ENCODE results near the gene DLGAP1.

The DLGAP1 gene

DNA sequence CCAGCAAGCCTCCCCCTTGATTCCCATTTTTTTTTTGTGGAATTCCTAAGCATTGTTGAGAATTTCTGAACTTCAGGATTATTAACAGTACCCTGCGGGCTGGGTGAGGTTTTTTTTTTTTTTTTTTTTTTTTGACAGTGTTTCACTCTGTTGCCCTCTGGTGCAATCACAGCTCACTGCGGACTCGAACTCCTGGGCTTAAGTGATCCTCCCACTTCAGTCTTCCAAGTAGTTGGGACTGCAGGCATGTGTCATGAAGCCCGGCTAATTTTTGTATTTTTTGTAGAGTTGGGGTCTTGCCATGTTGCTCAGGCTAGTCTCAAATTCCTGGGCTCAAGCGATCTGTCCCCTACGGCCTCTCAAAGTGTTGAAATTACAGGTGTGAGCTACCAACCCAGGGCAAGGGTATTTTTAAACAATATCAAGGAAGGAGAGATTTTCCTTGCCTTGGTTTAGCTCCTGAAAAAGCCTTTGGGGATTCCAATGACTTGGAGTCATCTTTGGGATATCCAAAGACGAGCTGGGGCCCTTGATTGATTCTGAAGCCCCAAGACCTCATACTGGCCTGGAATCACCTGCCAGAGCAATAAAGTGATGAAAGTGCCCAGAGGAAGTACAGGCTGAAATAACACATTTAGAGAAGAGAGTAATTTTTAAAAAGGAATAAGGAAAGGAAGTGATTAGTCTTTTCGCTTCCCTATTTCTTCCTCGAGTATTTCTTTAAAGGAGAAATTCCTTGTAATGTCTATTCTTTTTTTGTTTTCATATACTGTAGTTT is 764.9 kb downstream of the DLGAP1 start:
- TF ChIP-seq POLR2A (IDR thresholded peaks at IDR 0.05; ENCODE audit: low read length), result no peak
- TF ChIP-seq GATA1 (IDR thresholded peaks at IDR 0.05; ENCODE audit: low read depth, low read length), result no peak
- DNase-seq, result no peak

DNA sequence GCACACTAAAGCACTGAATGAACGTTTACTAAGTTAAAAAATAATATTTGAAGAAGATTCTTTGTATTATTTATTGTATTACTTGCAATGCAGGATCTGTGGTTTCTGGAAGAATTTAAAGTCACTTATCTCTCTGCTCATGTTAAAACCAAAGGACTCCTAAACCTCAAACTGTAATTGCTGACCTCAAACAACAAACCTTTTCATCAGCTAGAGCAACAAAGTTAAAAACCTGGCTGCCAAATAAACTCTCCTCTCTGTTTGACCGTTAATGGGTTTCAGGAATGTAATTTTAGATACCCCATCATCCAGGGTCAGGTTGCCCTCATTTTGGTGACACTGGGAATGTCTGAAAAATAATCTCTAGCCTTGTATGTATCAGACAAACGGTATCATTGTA is 766.0 kb downstream of the DLGAP1 start:
- no peak for TF ChIP-seq POLR2A (IDR thresholded peaks at IDR 0.05; ENCODE audit: low read length)
- TF ChIP-seq GATA1 (IDR thresholded peaks at IDR 0.05; ENCODE audit: low read depth, low read length), result no peak
- no peak for DNase-seq

DNA sequence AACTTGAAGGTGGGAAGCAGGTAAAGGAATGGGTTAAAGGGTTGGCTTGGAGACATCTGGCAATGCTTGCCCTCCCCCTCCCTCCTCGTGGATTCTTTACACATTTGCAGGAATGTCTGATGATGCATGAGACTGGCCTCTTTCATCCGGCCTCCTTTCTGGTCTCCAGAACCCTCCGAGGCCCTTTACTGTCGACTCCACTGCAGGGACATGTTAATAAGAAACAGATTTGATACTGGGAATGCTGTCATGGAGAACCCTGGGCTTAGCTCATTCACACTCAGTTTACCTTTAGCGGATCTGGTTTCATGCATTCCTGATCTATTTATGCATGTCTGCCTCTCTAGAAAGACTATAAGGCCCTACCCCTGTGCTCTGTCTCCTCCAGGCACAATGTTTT is 766.4 kb downstream of the DLGAP1 start:
- no peak for TF ChIP-seq POLR2A (IDR thresholded peaks at IDR 0.05; ENCODE audit: low read length)
- no peak for TF ChIP-seq GATA1 (IDR thresholded peaks at IDR 0.05; ENCODE audit: low read depth, low read length)
- no peak for DNase-seq

DNA sequence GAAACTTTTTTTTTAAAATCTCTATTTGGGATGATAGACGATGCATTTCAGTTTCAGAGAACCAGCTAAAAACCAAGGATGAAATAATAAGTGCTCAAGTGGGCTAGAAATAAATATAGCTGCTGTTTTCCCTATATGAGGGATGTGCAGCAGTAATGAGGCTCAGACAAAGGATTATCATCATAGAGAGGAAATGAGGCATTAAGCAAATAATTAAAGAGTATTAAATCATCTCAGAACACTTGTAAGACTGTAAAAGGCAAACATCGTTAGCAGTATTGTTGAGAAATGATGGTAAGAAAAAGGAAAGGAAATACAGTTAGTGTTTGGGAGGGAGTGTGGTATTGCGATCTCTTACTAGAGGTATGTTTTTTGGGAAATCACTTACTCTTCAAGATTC is 771.6 kb downstream of the DLGAP1 start:
- TF ChIP-seq POLR2A (IDR thresholded peaks at IDR 0.05; ENCODE audit: low read length), result no peak
- no peak for TF ChIP-seq GATA1 (IDR thresholded peaks at IDR 0.05; ENCODE audit: low read depth, low read length)
- DNase-seq, result no peak

DNA sequence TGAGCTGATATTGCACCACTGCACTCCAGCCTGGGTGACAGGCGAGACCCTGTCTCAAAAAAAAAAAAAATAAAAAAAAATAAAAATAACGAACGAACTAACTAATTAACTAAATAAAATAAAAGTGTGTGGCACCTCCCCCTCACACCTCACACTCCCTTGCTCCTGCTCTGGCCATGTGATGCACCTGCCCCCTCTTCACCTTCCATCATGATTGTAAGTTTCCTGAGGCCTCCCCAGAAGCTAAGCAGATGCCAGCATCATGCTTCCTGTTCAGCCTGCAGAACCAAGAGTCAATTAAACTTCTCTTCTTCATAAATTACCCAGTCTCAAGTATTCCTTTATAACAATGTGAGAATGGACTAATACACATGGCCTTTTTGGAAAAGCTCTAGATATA is 773.0 kb downstream of the DLGAP1 start:
- no peak for TF ChIP-seq POLR2A (IDR thresholded peaks at IDR 0.05; ENCODE audit: low read length)
- TF ChIP-seq GATA1 (IDR thresholded peaks at IDR 0.05; ENCODE audit: low read depth, low read length), result no peak

DNA sequence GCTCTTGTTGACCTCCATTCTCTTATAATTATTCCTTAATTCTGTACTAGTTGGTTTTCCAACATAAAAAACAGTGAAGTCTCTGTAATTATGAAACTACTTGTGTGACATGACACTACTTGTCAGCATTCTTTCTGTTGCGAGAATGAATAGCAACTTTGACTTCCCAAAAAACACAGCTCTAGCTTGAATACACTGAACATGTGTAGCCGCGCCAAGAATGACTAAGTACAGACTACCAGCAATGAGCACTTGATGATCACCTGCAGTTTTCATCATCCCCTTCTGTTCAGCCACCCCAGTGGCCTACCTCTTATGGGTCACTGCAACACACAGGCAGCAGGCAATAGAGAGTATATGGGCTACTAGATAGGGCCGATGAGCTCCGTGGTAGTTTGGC is 775.9 kb downstream of the DLGAP1 start:
- no peak for DNase-seq
- TF ChIP-seq POLR2A (IDR thresholded peaks at IDR 0.05; ENCODE audit: low read length), result no peak
- TF ChIP-seq GATA1 (IDR thresholded peaks at IDR 0.05; ENCODE audit: low read depth, low read length), result no peak

More for the DNA sequence above, 773.0 kb downstream of the DLGAP1 start:
- DNase-seq, result no peak

DNA sequence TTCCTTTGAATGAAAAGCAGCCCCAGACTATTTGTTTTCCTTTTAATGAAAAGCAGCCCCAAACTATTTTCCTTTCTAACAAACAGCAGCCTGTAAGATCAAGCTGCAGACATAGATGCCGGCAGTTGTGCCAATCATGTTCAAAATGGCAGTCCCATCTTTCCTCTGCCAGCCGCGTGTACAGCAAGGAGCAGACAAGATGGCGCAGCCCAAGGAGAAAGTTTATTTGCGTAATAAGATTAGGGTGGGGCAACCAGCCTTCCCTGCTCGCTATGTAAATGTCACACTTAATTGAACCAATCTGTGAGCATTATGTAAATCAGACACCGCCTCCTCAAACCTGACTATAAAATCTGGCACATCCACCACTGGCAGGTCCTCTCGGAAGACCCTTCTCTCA is 779.1 kb downstream of the DLGAP1 start:
- TF ChIP-seq GATA1 (IDR thresholded peaks at IDR 0.05; ENCODE audit: low read depth, low read length) (no peak), POLR2A (IDR thresholded peaks at IDR 0.05; ENCODE audit: low read length) (no peak)
- no peak for DNase-seq

DNA sequence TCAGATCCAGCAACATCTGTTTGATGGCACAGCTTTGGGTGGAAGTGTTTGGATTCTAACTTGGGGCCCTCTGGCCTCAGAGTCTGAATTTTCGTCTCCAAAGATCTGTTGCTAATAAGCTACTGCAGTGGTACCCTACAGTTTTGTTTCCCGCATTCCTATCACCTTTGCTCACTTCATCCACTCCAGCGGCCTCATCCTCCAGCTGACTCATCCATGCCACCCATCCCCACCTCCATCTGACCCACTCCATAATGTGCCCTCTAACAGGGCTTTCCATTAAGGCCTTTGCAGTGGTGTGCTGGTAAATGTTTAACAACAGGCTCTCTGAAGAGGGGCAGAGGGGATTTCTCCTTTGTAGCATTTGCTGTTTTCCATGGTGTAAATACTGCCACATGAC is 779.7 kb downstream of the DLGAP1 start:
- no peak for DNase-seq
- no peak for TF ChIP-seq POLR2A (IDR thresholded peaks at IDR 0.05; ENCODE audit: low read length)
- no peak for TF ChIP-seq GATA1 (IDR thresholded peaks at IDR 0.05; ENCODE audit: low read depth, low read length)

DNA sequence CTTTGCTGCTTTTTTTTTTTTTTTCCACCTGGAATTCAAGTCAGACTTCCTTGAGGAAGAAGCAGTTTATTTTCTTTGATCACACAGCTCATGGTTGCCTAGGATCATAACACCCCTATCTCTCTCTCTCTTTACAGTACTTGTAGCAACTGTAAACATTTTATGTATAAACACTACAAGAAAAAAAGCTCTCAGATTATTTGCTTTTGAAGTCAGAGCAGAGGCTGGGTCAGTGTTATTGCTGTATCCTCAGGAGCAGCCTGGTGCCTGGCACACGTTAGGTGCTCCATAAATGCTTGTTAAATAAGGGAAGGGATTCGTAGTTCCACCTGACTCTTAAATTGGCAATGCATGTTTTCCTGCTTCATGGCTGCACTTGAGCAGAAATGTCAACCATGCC is 783.9 kb downstream of the DLGAP1 start:
- TF ChIP-seq POLR2A (IDR thresholded peaks at IDR 0.05; ENCODE audit: low read length) (no peak), GATA1 (IDR thresholded peaks at IDR 0.05; ENCODE audit: low read depth, low read length) (no peak)
- no peak for DNase-seq

DNA sequence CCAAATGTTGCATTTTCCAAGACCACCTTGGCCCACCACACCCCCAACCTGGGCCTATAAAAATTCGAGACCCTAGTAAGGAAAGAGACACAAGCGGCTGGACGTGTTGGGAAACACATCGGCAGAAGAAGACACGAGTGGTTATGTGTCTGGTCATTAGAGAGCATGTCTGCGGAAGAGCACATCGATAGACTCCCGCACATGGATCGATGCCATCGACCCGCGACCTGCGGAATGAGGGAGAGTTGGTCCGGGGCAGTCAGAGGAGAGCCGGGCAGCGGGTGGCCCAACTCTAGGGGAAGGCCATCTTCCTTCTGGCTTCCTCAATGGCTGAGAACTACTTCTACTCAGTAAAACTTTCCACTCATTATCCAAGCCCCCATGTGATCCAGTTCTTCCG is 785.7 kb downstream of the DLGAP1 start:
- TF ChIP-seq POLR2A (IDR thresholded peaks at IDR 0.05; ENCODE audit: low read length) (no peak), GATA1 (IDR thresholded peaks at IDR 0.05; ENCODE audit: low read depth, low read length) (no peak)
- no peak for DNase-seq

DNA sequence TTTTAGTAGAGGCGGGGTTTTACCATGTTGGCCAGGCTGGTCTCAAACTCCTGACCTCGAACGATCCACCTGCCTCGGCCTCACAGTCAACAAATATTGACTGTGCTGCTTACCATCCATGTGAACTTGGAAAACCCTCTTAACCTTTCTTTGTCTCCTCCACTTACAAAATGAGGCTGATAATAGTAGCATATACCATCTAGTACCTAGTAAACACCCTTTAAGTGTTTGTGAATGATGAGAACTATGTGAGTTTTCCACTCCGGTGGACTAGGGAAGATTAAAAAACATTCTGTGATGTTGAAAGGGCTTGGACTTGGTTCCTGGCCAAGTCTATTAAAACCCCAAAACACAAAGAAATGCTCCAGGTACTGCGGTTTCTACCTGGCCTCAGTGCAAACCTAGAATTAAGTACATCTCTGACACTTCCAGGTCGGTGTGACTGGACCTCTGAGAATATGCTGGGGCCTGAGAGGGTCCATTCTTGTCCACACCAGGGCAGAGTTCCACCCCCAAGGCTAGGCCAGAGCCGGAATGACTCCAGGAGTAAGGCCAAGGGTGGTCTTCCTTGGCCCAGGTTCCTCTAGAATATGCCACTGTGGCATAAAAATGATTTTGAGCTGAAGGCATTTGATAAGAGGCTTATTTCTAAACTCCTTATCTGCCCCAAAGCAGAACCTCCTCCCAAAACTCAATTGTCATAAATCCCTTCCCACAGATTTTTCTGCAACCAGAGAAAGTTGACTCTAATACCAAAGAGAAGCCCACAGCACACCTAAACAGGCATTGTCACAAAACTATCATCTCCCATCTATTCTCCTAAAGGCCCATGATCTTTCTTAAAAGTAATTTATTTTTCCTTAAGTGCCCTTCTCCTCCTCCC is 787.6 kb downstream of the DLGAP1 start:
- TF ChIP-seq GATA1 (IDR thresholded peaks at IDR 0.05; ENCODE audit: low read depth, low read length), result no peak
- TF ChIP-seq POLR2A (IDR thresholded peaks at IDR 0.05; ENCODE audit: low read length), result no peak
- no peak for DNase-seq

DNA sequence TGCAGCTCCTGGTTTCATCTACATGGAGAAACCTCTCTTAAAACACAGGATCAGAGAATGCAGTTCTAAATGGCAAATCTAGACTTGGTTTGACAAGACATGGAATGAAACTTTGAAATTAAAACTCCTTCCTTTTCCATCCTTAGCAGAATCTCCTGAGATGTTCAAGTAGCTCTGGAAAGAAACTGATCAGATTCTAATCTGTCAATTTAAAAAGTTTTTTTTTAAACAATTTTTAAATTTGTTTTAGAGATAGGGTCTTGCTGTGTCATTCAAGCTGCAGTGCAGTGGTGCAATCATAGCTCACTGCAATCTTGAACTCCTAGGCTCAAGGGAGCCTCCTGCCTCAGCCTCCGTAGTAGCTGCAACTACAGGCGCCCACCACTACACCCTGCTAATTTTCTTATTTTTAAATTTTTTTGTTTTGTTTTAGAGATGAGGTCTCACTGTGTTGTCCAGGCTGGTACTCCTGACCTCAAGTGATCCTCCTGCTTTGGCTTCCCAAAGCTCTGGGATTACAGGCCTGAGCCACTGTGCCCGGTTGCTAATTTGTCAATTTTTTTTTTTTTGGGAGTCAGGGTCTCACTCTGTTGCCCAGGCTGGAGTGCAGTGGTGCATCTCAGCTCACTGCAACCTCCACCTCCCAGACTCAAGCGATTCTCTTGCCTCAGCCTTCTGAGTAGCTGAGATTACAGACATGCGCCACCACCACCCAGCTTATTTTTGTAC is 788.4 kb downstream of the DLGAP1 start:
- peak; percentile 58 to 81 for DNase-seq

DNA sequence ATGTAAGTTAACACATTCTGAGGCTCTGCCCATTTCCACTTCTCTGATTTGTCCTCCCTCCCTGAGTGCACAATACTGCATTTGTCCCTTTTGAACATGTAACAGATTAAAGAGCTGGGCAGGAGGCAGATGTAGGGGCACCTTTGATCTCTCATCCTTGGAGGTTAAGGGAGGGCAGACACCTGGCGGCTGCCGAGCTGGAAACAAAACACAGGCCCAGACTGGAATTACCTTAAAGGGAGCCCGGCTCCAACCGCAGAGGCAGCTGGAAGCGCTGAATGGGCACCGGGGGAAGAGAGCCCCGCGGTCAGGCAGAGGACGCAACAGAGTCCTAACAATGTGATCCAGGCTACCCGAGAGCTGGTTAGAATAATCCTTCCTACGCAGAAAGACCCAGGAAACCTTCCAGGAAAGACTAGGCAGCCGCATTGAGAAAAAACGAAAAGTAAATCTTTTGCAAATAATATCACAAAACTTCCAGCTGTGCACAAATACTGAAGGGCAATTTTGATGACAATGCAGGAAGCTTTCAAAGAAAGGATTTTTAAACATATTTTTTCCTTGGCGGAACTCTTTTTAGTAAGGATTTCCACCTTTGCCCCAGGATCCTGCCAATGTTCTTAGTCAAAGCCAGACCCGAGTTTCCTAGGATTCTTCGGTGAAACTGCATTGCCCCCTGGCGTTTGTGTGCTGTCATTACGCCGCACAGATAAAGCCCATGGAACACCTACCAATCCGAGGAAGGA is 789.2 kb downstream of the DLGAP1 start:
- DNase-seq, result peak; percentile 89 to 96
- no peak for TF ChIP-seq POLR2A (IDR thresholded peaks at IDR 0.05; ENCODE audit: low read length)
- TF ChIP-seq GATA1 (IDR thresholded peaks at IDR 0.05; ENCODE audit: low read depth, low read length), result no peak

More for the DNA sequence above, 788.4 kb downstream of the DLGAP1 start:
- peak; percentile 4 for TF ChIP-seq POLR2A (IDR thresholded peaks at IDR 0.05; ENCODE audit: low read length)
- no peak for TF ChIP-seq GATA1 (IDR thresholded peaks at IDR 0.05; ENCODE audit: low read depth, low read length)

Measured in erythroblast (primary cell).